ENCODE data around the gene FIGNL2.

Gene FIGNL2

DNA sequence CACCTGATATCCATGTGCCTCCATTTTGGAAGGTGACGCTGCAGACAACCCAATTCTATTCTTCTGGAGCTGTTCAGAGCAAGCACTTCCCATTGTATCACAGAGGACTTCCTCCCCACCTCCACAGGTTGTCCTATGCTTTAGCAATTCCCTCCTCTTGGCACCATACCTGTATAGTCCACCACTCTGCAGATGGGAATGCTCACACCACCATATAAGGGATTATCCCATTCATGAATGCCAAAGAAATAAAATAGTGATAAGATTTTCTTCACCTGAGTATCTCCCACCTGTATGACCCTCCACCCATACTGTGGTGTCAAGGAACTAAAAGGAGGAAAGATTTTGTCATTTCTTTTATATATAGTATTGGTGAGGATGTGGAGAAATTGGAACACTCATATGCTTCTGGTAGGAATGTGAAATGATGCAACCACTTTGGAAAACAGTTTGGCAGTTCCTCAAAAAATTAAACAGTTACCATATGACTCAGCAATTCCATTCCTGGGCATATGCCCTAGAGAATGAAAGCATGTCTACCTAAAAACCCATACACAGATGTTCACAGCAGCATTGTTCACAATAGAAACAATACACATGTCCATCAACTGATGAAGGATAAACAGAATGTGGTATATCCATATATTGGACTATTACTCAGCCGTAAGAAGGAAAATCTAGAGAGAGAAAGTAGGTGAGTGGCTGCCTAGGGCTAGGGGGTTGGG is 75.2 kb downstream of the FIGNL2 start:
- Histone ChIP-seq H4K20me1 (ENCODE audit: insufficient read depth, low read length) (no peaks in the 10 kb centered on the region), H2AFZ (ENCODE audit: low read depth, low read length) (no peak overlapping the region), H3K4me2 (ENCODE audit: low read length) (no peak overlapping the region), H3K36me3 (replicated peaks; ENCODE audit: low read depth, low read length) (no peaks in the 10 kb centered on the region), H3K79me2 (ENCODE audit: low read length) (no peaks in the 10 kb centered on the region), H3K4me1 (ENCODE audit: low read length) (no peaks in the 10 kb centered on the region), H3K27me3 (ENCODE audit: low read depth, low read length) (no peaks in the 10 kb centered on the region), H3K9ac (ENCODE audit: low read length) (no peak overlapping the region), H3K9me3 (ENCODE audit: insufficient read depth, low read length) (no peaks in the 10 kb centered on the region), H3K4me3 (ENCODE audit: low read length) (no peak overlapping the region), H3K27ac (ENCODE audit: low read length) (no peak overlapping the region)
- TF ChIP-seq, protein P1, sequence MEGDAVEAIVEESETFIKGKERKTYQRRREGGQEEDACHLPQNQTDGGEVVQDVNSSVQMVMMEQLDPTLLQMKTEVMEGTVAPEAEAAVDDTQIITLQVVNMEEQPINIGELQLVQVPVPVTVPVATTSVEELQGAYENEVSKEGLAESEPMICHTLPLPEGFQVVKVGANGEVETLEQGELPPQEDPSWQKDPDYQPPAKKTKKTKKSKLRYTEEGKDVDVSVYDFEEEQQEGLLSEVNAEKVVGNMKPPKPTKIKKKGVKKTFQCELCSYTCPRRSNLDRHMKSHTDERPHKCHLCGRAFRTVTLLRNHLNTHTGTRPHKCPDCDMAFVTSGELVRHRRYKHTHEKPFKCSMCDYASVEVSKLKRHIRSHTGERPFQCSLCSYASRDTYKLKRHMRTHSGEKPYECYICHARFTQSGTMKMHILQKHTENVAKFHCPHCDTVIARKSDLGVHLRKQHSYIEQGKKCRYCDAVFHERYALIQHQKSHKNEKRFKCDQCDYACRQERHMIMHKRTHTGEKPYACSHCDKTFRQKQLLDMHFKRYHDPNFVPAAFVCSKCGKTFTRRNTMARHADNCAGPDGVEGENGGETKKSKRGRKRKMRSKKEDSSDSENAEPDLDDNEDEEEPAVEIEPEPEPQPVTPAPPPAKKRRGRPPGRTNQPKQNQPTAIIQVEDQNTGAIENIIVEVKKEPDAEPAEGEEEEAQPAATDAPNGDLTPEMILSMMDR (IDR thresholded peaks at IDR 0.05; ENCODE audit: low read depth, low read length): no peak
- no peak for TF ChIP-seq EZH2phosphoT487 (IDR thresholded peaks at IDR 0.05; ENCODE audit: low read depth)

GRCh38 chr12:51771008-51771407 is 77.5 kb downstream of the FIGNL2 start:
- Histone ChIP-seq H2AFZ (ENCODE audit: low read depth, low read length) (no peak overlapping the region), H3K4me3 (ENCODE audit: low read length) (no peak overlapping the region), H3K9me3 (ENCODE audit: insufficient read depth, low read length) (no peaks in the 10 kb centered on the region), H3K27ac (ENCODE audit: low read length) (no peak overlapping the region), H3K4me1 (ENCODE audit: low read length) (no peaks in the 10 kb centered on the region), H3K9ac (ENCODE audit: low read length) (no peak overlapping the region), H3K4me2 (ENCODE audit: low read length) (no peak overlapping the region), H3K27me3 (ENCODE audit: low read depth, low read length) (no peaks in the 10 kb centered on the region), H3K36me3 (replicated peaks; ENCODE audit: low read depth, low read length) (no peaks in the 10 kb centered on the region), H4K20me1 (ENCODE audit: insufficient read depth, low read length) (no peaks in the 10 kb centered on the region), H3K79me2 (ENCODE audit: low read length) (no peaks in the 10 kb centered on the region)
- TF ChIP-seq, protein P1 (IDR thresholded peaks at IDR 0.05; ENCODE audit: low read depth, low read length): no peak
- no peak for TF ChIP-seq EZH2phosphoT487 (IDR thresholded peaks at IDR 0.05; ENCODE audit: low read depth)
